Type B pancreatic cell (in vitro differentiated cells): ENCODE data around the gene LRTM2. TPM values are rescaled to one million over a fixed set of nuclear protein-coding genes. Genes with fewer than 3 reads are reported as not detected.

Experiments used
- DNase-seq: peaks from one replicate; pipeline ENCODE4 v3.0.0; 2021; ENCODE audit warnings: mixed read lengths; ENCODE audit not compliant: unreplicated experiment; ENCODE audit errors: extremely low spot score
- H3K27ac Mint-ChIP-seq: 2 replicates; pipeline ENCODE4 v1.8.0; 2021; ENCODE audit warnings: mild to moderate bottlenecking, mixed read lengths
- H3K27me3 Mint-ChIP-seq: 2 replicates; pipeline ENCODE4 v1.8.0; 2021; ENCODE audit warnings: mixed read lengths
- H3K36me3 Mint-ChIP-seq: 2 replicates; pipeline ENCODE4 v1.8.0; 2021; ENCODE audit warnings: mixed read lengths
- H3K4me1 Mint-ChIP-seq: one replicate; pipeline ENCODE4 v1.8.0; 2021; ENCODE audit warnings: mixed read lengths; ENCODE audit not compliant: unreplicated experiment
- H3K4me3 Mint-ChIP-seq: 2 replicates; pipeline ENCODE4 v1.8.0; 2021; ENCODE audit warnings: mild to moderate bottlenecking, mixed read lengths
- H3K9me3 Mint-ChIP-seq: 2 replicates; pipeline ENCODE4 v1.8.0; 2021; ENCODE audit warnings: mixed read lengths
- total RNA-seq: library from RNA; stranded (reverse); gene quantifications from 2 replicates; pipeline ENCODE4 v1.2.1, GENCODE V29; 2021; ENCODE audit warnings: low replicate concordance
- TF ChIP-seq, protein P1 (sequence below): fragments of 200-600 bp; sonication (generic); conservative IDR thresholded peaks from 2 replicates; pipeline ENCODE4 v1.5.0; 2021; ENCODE audit warnings: antibody characterized with exemption, mild to moderate bottlenecking

LRTM2 gene
- total RNA-seq, 1 donor from 2014 or later, result 0.12 TPM

GRCh38 chr12:1830981-1831963 is 10.9 kb downstream of the LRTM2 start:
- Mint-ChIP-seq H3K4me1 (peaks cover 4% of the 10 kb centered on the region), H3K9me3 (no peaks in the 10 kb centered on the region), H3K27ac (peak overlapping the region; percentile 46), H3K27me3 (peaks cover 60% of the 10 kb centered on the region), H3K4me3 (no peak overlapping the region), H3K36me3 (no peaks in the 10 kb centered on the region)
- DNase-seq, result peak; percentile 79
- TF ChIP-seq, protein P1, sequence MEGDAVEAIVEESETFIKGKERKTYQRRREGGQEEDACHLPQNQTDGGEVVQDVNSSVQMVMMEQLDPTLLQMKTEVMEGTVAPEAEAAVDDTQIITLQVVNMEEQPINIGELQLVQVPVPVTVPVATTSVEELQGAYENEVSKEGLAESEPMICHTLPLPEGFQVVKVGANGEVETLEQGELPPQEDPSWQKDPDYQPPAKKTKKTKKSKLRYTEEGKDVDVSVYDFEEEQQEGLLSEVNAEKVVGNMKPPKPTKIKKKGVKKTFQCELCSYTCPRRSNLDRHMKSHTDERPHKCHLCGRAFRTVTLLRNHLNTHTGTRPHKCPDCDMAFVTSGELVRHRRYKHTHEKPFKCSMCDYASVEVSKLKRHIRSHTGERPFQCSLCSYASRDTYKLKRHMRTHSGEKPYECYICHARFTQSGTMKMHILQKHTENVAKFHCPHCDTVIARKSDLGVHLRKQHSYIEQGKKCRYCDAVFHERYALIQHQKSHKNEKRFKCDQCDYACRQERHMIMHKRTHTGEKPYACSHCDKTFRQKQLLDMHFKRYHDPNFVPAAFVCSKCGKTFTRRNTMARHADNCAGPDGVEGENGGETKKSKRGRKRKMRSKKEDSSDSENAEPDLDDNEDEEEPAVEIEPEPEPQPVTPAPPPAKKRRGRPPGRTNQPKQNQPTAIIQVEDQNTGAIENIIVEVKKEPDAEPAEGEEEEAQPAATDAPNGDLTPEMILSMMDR, result no peak

DNA sequence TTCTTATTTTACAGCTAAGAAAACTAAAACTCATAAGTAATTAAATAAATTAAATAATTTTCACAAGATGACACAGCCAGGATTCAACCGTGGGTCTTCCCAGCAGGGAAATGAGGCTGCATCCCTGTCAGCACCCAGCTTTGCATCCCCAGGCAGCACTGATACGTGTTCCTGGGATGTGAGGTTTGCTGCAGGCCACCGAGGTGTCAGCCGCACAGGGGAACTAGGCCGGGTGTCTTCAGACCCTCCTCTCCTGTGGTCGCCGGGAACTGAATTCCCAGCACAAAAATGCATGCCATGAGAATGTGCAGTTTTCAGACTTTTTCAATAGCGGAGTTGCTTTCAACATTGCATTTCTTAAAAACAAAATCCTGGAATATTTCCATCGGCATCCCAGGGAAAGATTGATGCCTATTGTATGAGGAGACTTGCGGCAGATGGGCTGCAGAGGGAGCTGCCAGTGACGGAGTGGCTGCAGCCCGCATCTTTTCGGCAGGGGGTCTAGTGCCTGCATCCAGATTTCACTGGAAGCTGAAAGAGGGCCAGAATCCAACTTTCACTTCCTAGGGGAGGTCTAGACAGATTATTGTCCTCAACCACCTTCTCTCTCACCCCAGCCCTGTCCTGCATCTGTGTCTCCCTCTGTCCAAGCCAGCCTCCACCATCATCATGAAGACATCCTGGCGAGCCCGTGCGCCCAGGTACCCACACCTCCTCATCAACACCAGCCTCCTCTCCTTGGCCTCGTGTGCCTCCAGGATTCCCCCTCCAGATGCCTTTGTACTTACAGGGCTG is 12.6 kb downstream of the LRTM2 start:
- TF ChIP-seq, protein P1, result no peak
- Mint-ChIP-seq H3K36me3 (no peaks in the 10 kb centered on the region), H3K4me3 (no peak overlapping the region), H3K4me1 (peaks cover 13% of the 10 kb centered on the region), H3K27me3 (peaks cover 69% of the 10 kb centered on the region), H3K27ac (no peak overlapping the region), H3K9me3 (no peaks in the 10 kb centered on the region)
- no peak for DNase-seq

DNA sequence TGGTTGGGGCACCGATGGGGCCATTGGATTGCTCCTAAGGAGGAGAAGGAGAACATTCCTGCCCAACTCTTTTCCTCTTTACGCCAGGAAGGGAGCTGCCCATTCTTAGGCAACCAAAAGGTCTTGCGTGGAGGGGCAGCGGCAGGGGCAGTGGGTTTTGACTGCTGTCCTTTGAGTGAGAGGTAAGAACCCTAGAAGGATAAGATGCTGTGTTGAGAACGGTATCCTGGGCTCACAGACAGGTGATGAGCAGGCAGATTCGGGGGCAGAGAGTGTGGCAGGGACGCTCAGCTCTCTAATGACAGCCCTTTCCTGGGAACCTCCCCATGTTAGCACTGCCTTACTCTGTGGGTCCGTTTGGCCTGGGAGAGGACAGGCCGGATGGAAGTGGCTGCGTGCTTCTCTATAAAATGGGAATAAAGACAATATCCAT is 13.2 kb downstream of the LRTM2 start:
- Mint-ChIP-seq H3K27ac (no peak overlapping the region), H3K9me3 (no peaks in the 10 kb centered on the region), H3K4me1 (peaks cover 19% of the 10 kb centered on the region), H3K36me3 (no peaks in the 10 kb centered on the region), H3K4me3 (no peak overlapping the region), H3K27me3 (peaks cover 73% of the 10 kb centered on the region)
- TF ChIP-seq, protein P1, result no peak
- no peak for DNase-seq

DNA sequence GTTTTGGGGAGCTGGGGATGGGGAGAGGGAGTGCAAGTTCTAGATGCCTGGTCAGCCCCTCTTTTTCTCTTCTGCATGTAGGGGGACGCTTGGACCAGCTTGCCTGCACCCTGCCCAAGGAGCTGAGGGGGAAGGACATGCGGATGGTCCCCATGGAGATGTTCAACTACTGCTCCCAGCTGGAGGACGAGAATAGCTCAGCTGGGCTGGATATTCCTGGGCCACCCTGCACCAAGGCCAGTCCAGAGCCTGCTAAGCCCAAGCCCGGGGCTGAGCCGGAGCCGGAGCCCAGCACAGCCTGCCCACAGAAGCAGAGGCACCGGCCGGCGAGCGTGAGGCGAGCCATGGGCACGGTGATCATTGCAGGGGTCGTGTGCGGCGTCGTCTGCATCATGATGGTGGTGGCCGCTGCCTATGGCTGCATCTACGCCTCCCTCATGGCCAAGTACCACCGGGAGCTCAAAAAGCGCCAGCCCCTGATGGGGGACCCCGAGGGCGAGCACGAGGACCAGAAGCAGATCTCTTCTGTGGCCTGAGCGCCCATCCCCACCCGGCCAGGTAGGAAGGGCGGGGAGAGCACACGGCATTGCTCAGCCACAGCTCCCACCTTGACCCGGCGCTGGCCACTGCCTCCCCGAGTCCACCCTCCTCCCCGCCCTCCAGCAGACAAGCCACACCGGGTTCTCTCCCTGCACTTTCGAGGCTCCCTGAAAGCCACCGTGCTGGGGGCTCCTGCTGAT is 14.0 kb downstream of the LRTM2 start:
- no peak for DNase-seq
- no peak overlapping the region for H3K4me3 Mint-ChIP-seq
- no peaks in the 10 kb centered on the region for H3K9me3 Mint-ChIP-seq
- H3K27me3 Mint-ChIP-seq, result peaks cover 66% of the 10 kb centered on the region
- TF ChIP-seq, protein P1, result no peak
- H3K27ac Mint-ChIP-seq, result no peak overlapping the region
- H3K36me3 Mint-ChIP-seq, result no peaks in the 10 kb centered on the region
- peaks cover 21% of the 10 kb centered on the region for H3K4me1 Mint-ChIP-seq
